ENCODE results near the gene CMSS1.

The CMSS1 gene

GRCh38 chr3:99999536-99999935 is 181.9 kb downstream of the CMSS1 start:
- no peak for DNase-seq (ENCODE audit: low read depth in 2 of 2)

GRCh38 chr3:100001083-100001482 is 183.4 kb downstream of the CMSS1 start:
- DNase-seq (ENCODE audit: low read depth in 2 of 2): no peak

GRCh38 chr3:100001526-100002270 is 184.0 kb downstream of the CMSS1 start:
- no peak for DNase-seq (ENCODE audit: low read depth in 2 of 2)

- no peak for DNase-seq (ENCODE audit: low read depth in 2 of 2)
Observed at GRCh38 chr3:100002599-100003350, 185.1 kb downstream of the CMSS1 start.

GRCh38 chr3:100003609-100004503 is 186.2 kb downstream of the CMSS1 start:
- no peak for DNase-seq (ENCODE audit: low read depth in 2 of 2)

- DNase-seq (ENCODE audit: low read depth in 2 of 2): no peak
Observed at GRCh38 chr3:100004931-100005330, 187.3 kb downstream of the CMSS1 start.

GRCh38 chr3:100005665-100006393 is 188.2 kb downstream of the CMSS1 start:
- no peak for DNase-seq (ENCODE audit: low read depth in 2 of 2)

GRCh38 chr3:100006570-100007271 is 189.1 kb downstream of the CMSS1 start:
- DNase-seq (ENCODE audit: low read depth in 2 of 2): no peak

GRCh38 chr3:100007313-100007712 is 189.7 kb downstream of the CMSS1 start:
- DNase-seq (ENCODE audit: low read depth in 2 of 2): no peak

GRCh38 chr3:100008081-100008698 is 190.5 kb downstream of the CMSS1 start:
- no peak for DNase-seq (ENCODE audit: low read depth in 2 of 2)

- DNase-seq (ENCODE audit: low read depth in 2 of 2): no peak
Observed at GRCh38 chr3:100009276-100010086, 191.8 kb downstream of the CMSS1 start.

GRCh38 chr3:100010087-100010417 is 192.4 kb downstream of the CMSS1 start:
- no peak for DNase-seq (ENCODE audit: low read depth in 2 of 2)

GRCh38 chr3:100018806-100019205 is 201.1 kb downstream of the CMSS1 start:
- no peak for DNase-seq (ENCODE audit: low read depth in 2 of 2)

GRCh38 chr3:100019719-100020118 is 202.1 kb downstream of the CMSS1 start:
- DNase-seq (ENCODE audit: low read depth in 2 of 2): no peak

GRCh38 chr3:100020876-100021644 is 203.4 kb downstream of the CMSS1 start:
- no peak for DNase-seq (ENCODE audit: low read depth in 2 of 2)

- DNase-seq (ENCODE audit: low read depth in 2 of 2): no peak
Observed at GRCh38 chr3:100022506-100022905, 204.8 kb downstream of the CMSS1 start.

- DNase-seq (ENCODE audit: low read depth in 2 of 2): no peak
Observed at GRCh38 chr3:100023150-100023549, 205.5 kb downstream of the CMSS1 start.

- no peak for DNase-seq (ENCODE audit: low read depth in 2 of 2)
Observed at GRCh38 chr3:100023595-100023994, 205.9 kb downstream of the CMSS1 start.

Data from stimulated activated CD8-positive, alpha-beta memory T cell treated with anti-CD3 and anti-CD28 coated beads, Interleukin-2, amount 100 ng/mL, for 48 hours (primary cell).